ENCODE data around the gene HILPDA. TPM values are rescaled to one million over a fixed set of nuclear protein-coding genes. Genes with fewer than 3 reads are reported as not detected.

The HILPDA gene
- total RNA-seq, 1 donor from 2014 or later = 14.0 TPM

GRCh38 chr7:128427289-128427891 is 28.3 kb upstream of the HILPDA start:
- intact Hi-C loops (cut with DNase I) = loop anchor here (1.0 kb wide), 1 partner anchor 33 kb away; no protein-coding TSS in a partner anchor
- DNase-seq (ENCODE audit: low spot score) = no peak

- intact Hi-C loops (cut with DNase I) = no loop called here
- no peak for DNase-seq (ENCODE audit: low spot score)
Observed at GRCh38 chr7:128430207-128430606, 25.5 kb upstream of the HILPDA start.

DNA sequence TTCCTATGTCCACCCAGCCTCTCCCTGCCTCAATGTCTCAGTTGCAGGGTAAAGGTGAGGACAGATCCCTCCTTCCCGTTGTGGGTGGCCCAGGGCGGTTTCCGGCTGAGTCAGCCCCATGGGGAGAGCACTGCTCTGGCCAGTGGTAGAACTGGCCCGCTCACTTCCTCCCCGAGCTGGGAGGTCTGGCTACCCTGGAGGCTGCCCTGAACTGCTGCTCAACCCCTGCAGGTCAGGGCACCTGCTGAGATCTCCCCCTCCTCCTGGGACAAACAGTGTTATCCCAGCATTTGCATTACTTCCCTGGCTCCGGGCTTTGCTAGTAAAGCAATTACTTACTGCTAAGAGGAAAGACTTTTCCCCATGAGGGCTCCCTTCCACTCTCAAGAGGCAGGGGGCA is 24.5 kb upstream of the HILPDA start:
- intact Hi-C loops (cut with DNase I) = no loop called here
- no peak for DNase-seq (ENCODE audit: low spot score)

DNA sequence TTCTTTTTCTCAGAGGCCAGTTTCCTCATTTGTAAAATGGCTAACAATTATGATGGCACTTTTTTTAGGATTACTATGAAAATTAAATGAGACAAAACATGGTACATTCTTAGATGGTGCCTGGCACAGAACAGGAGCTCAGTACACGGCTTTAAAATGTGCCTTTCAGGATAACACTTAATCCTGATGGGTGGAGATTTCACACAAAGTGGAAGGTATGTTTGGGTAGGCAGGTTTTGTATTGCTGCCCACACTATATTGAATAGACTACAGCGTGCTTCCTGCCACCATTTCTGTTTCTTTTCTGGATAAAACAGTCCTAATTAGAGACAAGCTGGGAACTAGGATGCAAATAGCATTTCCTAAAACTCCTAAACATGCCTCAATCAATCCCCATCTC is 23.9 kb upstream of the HILPDA start:
- intact Hi-C loops (cut with DNase I) = no loop called here
- no peak for DNase-seq (ENCODE audit: low spot score)

DNA sequence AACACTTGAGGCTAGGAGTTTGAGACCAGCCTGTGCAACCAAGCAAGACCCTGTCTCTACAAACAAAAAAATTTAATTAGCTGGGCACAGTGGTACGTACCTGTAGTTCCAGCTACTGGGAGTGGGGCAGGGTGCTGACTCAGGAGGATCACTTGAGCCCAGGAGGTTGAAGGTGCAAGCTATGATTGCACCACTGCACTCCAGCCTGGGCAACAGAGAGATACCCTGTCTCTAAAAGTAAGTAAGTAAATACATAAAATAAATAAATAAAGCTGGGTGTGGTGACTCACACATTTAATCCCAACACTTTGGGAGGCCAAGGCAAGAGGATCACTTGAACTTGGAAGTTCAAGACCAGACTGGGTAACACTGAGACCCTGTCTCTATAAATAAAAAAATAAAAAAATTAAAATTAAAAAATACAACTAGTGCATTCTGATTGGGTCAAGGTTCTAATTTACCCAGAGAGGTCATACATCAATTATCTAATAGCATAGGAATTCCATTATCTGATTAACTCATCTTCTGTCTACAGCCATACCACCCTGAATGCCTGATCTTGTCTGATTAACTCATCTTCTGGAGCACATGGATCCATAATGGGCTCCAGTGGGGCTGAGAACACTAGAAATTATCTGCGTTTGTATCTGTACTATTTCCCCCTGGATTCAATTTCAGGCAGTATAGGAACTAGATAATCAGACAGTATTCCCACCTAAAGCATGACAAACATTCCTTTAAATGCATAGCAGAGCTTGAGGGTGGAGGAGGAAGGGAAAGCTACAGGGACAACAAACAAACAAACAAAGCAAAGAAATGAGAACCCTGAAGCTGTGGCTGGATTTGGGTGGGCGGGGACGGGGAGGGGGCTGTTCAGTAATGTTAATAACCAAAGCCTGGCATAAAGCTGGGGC is 21.0 kb upstream of the HILPDA start:
- DNase-seq (ENCODE audit: low spot score) = no peak
- intact Hi-C loops (cut with DNase I) = no loop called here

GRCh38 chr7:128435327-128435686 is 20.4 kb upstream of the HILPDA start:
- DNase-seq (ENCODE audit: low spot score) = no peak
- intact Hi-C loops (cut with DNase I) = no loop called here

DNA sequence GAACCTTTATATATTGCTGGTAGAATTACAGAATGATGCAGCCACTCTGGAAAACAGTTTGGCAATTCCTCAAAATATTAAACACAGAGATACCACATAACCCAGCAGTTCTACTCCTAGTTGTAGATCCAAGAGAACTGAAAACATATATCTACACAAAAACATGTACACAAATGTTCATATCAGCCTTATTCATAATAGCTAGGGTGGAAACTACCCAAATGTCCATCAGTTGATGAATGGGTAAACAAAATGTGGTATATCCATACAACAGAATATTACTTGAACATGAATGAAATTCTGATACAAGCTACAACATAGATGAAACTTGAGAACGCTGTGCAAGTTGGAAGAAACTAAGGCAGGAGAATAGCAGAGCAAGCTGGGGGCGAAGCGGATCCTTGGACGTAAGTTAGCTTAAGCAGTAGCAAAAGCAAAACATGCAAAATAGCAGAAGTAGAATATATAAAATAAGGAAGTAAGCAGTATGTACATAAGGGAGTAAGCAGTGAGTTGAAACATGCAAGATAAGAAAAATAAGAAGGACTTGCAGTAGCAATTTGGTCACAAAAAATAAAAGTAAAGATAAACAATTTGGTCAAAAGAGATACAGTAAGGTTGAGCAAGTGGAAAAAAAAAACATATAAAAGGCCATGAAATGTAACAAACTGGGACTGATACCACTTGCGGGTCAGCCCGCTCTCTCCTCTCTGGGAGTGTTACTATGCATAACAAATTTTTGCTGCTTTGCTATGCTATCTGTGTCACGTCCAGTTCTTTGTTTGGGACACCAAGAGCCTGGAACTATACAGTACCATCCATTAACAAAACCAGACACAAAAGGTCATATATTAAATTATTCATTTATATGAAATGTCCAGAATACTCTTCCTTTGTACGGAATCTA is 18.0 kb upstream of the HILPDA start:
- DNase-seq (ENCODE audit: low spot score) = no peak
- intact Hi-C loops (cut with DNase I) = no loop called here

- DNase-seq (ENCODE audit: low spot score) = no peak
- intact Hi-C loops (cut with DNase I) = no loop called here
Observed at GRCh38 chr7:128442356-128442755, 13.3 kb upstream of the HILPDA start.

- intact Hi-C loops (cut with DNase I) = no loop called here
- no peak for DNase-seq (ENCODE audit: low spot score)
Observed at GRCh38 chr7:128443831-128444600, 11.7 kb upstream of the HILPDA start.

- no peak for DNase-seq (ENCODE audit: low spot score)
Observed at GRCh38 chr7:128446306-128446705, 9.4 kb upstream of the HILPDA start.

GRCh38 chr7:128447941-128448564 is 7.6 kb upstream of the HILPDA start:
- intact Hi-C loops (cut with DNase I) = no loop called here
- no peak for DNase-seq (ENCODE audit: low spot score)

More at GRCh38 chr7:128446306-128446705, 9.4 kb upstream of the HILPDA start:
- intact Hi-C loops (cut with DNase I) = no loop called here

- intact Hi-C loops (cut with DNase I) = no loop called here
- DNase-seq (ENCODE audit: low spot score) = no peak
Observed at GRCh38 chr7:128448751-128449302, 6.9 kb upstream of the HILPDA start.

GRCh38 chr7:128450409-128450808 is 5.3 kb upstream of the HILPDA start:
- no peak for DNase-seq (ENCODE audit: low spot score)
- intact Hi-C loops (cut with DNase I) = no loop called here

- intact Hi-C loops (cut with DNase I) = no loop called here
- no peak for DNase-seq (ENCODE audit: low spot score)
Observed at GRCh38 chr7:128450913-128451312, 4.8 kb upstream of the HILPDA start.

DNA sequence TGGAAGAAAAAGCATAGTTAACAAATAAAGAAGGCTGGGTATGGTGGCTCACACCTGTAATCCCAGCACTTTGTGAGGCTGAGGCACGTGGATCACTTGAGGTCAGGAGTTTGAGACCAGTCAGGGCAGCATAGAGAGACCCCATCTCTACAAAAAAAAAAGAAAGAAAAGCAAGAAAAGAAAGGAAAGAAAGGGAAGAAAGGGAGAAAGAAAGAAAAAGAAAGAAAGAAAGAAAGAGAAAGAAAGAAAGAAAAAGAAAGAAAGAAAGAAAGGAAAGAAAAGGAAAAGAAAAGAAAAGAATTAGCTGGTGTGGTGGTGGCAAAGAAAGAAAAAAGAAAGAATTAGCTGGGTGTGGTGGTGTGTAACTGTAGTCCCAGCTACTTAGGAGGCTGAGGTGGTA is 3.1 kb upstream of the HILPDA start:
- intact Hi-C loops (cut with DNase I) = no loop called here
- DNase-seq (ENCODE audit: low spot score) = no peak

GRCh38 chr7:128453836-128454804 is 1.6 kb upstream of the HILPDA start:
- peak; percentile 94 for DNase-seq (ENCODE audit: low spot score)
- intact Hi-C loops (cut with DNase I) = no loop called here

DNA sequence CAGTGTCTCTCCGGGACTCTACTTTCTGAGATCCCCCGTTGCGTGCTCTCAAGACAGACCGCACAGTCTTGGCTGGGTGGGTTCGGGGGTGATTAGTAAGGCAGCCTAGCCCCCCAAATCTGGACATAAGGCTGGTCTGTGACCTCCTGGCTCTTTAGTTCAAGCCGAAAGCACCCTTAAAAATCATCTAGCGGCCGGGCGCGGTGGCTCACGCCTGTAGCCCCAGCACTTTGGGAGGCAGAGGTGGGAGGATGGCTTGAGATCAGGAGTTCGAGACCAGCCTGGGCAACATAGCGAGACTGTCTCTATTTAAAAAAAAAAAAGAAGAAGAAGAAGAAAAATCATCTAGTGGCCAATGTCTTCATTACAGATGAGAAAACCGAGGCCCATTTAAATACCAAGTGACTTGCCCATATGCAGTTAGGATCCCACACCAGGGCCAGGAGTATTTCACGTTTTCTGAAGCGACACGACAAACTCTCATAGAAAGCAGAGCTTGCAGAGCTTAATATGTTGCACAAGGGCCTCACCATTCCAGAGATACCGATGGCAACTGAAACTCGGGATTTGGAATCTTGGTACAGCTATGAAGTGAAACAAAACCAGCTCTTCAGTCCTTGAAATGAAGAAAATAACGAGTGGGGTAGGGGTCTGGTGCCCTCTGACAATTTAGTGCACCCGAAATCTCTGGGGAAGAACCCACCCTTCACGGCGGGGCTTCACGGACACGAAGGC is 703 bp upstream of the HILPDA start:
- intact Hi-C loops (cut with DNase I) = no loop called here
- DNase-seq (ENCODE audit: low spot score) = no peak

Measured in cardiac septum (tissue), 1 donor.